HT1080 (cell line): ENCODE measurements around the gene TSPYL4. TPM values are rescaled to one million over a fixed set of nuclear protein-coding genes. Genes with fewer than 3 reads are reported as not detected.
A peak's percentile ranks its signal among the peaks of the same experiment; 100 is the strongest.

Experiments
- DNase-seq: peaks from one replicate; pipeline ENCODE4 v3.0.0-alpha.2; 2015; ENCODE audit warnings: low read depth
- total RNA-seq: library from RNA; depleted of rRNA; stranded (reverse); fragments of >200 nt; shearing (Covaris generic); gene quantifications from 2 replicates; pipeline ENCODE4 v1.2.3, GENCODE V29; 2014

TSPYL4 gene
- total RNA-seq, 1 experiment from 2014 or later = 10.4 TPM

- no peak for DNase-seq
Measured at GRCh38 chr6:116271149-116271708, 17.4 kb upstream of the TSPYL4 start.

- peak; percentile 67 for DNase-seq
Measured at GRCh38 chr6:116268589-116269293, 14.9 kb upstream of the TSPYL4 start.

GRCh38 chr6:116267836-116268588 lies 14.1 kb upstream of the TSPYL4 start:
- DNase-seq = peak; percentile 38

GRCh38 chr6:116266803-116267202 lies 12.9 kb upstream of the TSPYL4 start:
- peak; percentile 43 for DNase-seq

- DNase-seq = peak; percentile 92
Measured at GRCh38 chr6:116265041-116265829, 11.4 kb upstream of the TSPYL4 start.

GRCh38 chr6:116263353-116263752 lies 9.5 kb upstream of the TSPYL4 start:
- no peak for DNase-seq

GRCh38 chr6:116258520-116258919 lies 4.6 kb upstream of the TSPYL4 start:
- DNase-seq = no peak

GRCh38 chr6:116256694-116257093 lies 2.8 kb upstream of the TSPYL4 start:
- DNase-seq = no peak

- DNase-seq = no peak
Measured at GRCh38 chr6:116255246-116255800, 1.4 kb upstream of the TSPYL4 start.

- no peak for DNase-seq
Measured at GRCh38 chr6:116254297-116255056, 602 bp upstream of the TSPYL4 start.

GRCh38 chr6:116253188-116253504 lies 729 bp downstream of the TSPYL4 start:
- no peak for DNase-seq

- DNase-seq = peak; percentile 47
Measured at GRCh38 chr6:116251568-116252384, 2.1 kb downstream of the TSPYL4 start.

- DNase-seq = no peak
Measured at GRCh38 chr6:116248577-116248976, 5.3 kb downstream of the TSPYL4 start.

- no peak for DNase-seq
Measured at GRCh38 chr6:116247285-116247684, 6.6 kb downstream of the TSPYL4 start.

GRCh38 chr6:116246089-116246488 lies 7.8 kb downstream of the TSPYL4 start:
- DNase-seq = no peak

GRCh38 chr6:116244284-116244683 lies 9.6 kb downstream of the TSPYL4 start:
- DNase-seq = no peak

GRCh38 chr6:116239856-116240255 lies 14.0 kb downstream of the TSPYL4 start:
- no peak for DNase-seq

- DNase-seq = no peak
Measured at GRCh38 chr6:116239256-116239655, 14.6 kb downstream of the TSPYL4 start.

- DNase-seq = no peak
Measured at GRCh38 chr6:116238083-116238482, 15.8 kb downstream of the TSPYL4 start.

- DNase-seq = no peak
Measured at GRCh38 chr6:116234689-116235088, 19.2 kb downstream of the TSPYL4 start.
